HepG2 (cell line): ENCODE results near the gene CYLD. TPM values are rescaled to one million over a fixed set of nuclear protein-coding genes. Genes with fewer than 3 reads are reported as not detected.

Experiments used
- ATAC-seq: fragments of 200-7000 bp; cut with Tn5 transposase; 3 replicates; pipeline ENCODE4 v1.9.1; 2020; ENCODE audit warnings: mild to moderate bottlenecking, moderate library complexity
- BruUV-seq: library from RNA; stranded (reverse); fragments of 400-500 nt; replicated peaks from 2 replicates; lab custom pipeline; 2021; lab: Mats Ljungman, UMichigan
- CTCF ChIA-PET: fragments of 300-600 bp; formaldehyde crosslinking; extraction: SDS; loops from one replicate; lab custom pipeline; 2021; ENCODE audit warnings: low total read pairs, inconsistent platforms, low intra/inter-chr PET ratio; lab: Yijun Ruan, JAX
- POLR2A ChIA-PET: fragments of 350-600 bp; sonication (Branson Sonifier 250); formaldehyde crosslinking; loops from one replicate; lab custom pipeline; 2020; ENCODE audit warnings: antibody characterized with exemption, inconsistent platforms; lab: Yijun Ruan, JAX
- DNase-seq: peaks from one replicate; pipeline ENCODE4 v3.0.0-alpha.2; 2015; ENCODE audit warnings: low spot score
- FAIRE-seq: peaks from 3 replicates; lab custom pipeline; 2011; peaks lifted over from hg19 to GRCh38; lab: Jason Lieb, UNC
- H2AFZ ChIP-seq: one replicate; pipeline ENCODE4 v1.6.1; 2011; ENCODE audit warnings: low read length, inconsistent platforms
- H3K27ac ChIP-seq: fragments of 300-600 bp; 3 replicates; pipeline ENCODE4 v1.8.0; 2011; ENCODE audit warnings: mixed run types, mild to moderate bottlenecking, mixed read lengths, low read length, inconsistent platforms; ENCODE audit not compliant: insufficient read depth; ENCODE audit errors: extremely low read length
- H3K27me3 ChIP-seq, 2 experiments: fragments of 200-600 bp in 1 of 2; 2 replicates in 1 of 2; 3 replicates in 1 of 2; pipeline versions ENCODE4 v1.6.0 to v1.8.0; 2011; ENCODE audit warnings: low read length in 2 of 2, mild to moderate bottlenecking in 2 of 2, moderate library complexity in 2 of 2, inconsistent platforms in 1 of 2; ENCODE audit not compliant: insufficient read depth in 2 of 2, control insufficient read depth in 1 of 2
- H3K36me3 ChIP-seq, 2 experiments: fragments of 200-600 bp in 1 of 2; replicated peaks in 1 of 2; 2 replicates in 1 of 2; 3 replicates in 1 of 2; pipeline versions ENCODE4 v1.5.1 to v1.8.0; 2011; ENCODE audit warnings: low read length in 2 of 2, inconsistent platforms in 1 of 2; ENCODE audit not compliant: insufficient read depth in 2 of 2, control insufficient read depth in 1 of 2
- H3K4me1 ChIP-seq: 2 replicates; pipeline ENCODE4 v1.5.1; 2012; ENCODE audit warnings: low read length, inconsistent platforms; ENCODE audit not compliant: insufficient read depth
- H3K4me2 ChIP-seq: 2 replicates; pipeline ENCODE4 v1.6.0; 2011; ENCODE audit warnings: low read depth, low read length, inconsistent platforms
- H3K4me3 ChIP-seq, 3 experiments: fragments of 200-600 bp in 1 of 3; sonication (generic), shearing (Covaris generic) in 1 of 3; replicated peaks in 1 of 3; 2 replicates each; pipeline ENCODE4 v1.5.1; 2011 to 2016; ENCODE audit warnings: low read length in 3 of 3, inconsistent platforms in 2 of 3, low read depth in 2 of 3, mild to moderate bottlenecking in 2 of 3, control low read depth in 1 of 3, mixed read lengths in 1 of 3; ENCODE audit not compliant: insufficient read depth in 1 of 3
- H3K79me2 ChIP-seq: one replicate; pipeline ENCODE4 v1.6.1; 2011; ENCODE audit warnings: low read length, inconsistent platforms; ENCODE audit not compliant: insufficient read depth
- H3K9ac ChIP-seq: 2 replicates; pipeline ENCODE4 v1.6.0; 2011; ENCODE audit warnings: mild to moderate bottlenecking, low read depth, low read length, inconsistent platforms; ENCODE audit not compliant: insufficient read depth
- H3K9me3 ChIP-seq: 2 replicates; pipeline ENCODE4 v1.5.1; 2012; ENCODE audit warnings: mild to moderate bottlenecking, low read length
- H4K20me1 ChIP-seq: 2 replicates; pipeline ENCODE4 v1.6.0; 2011; ENCODE audit warnings: inconsistent platforms, mild to moderate bottlenecking, low read length, moderate library complexity; ENCODE audit not compliant: insufficient read depth
- ARNTL ChIP-seq: sonication (generic); formaldehyde crosslinking; IDR thresholded peaks from 2 replicates; pipeline ENCODE4 v1.4.0; 2020; ENCODE audit warnings: mild to moderate bottlenecking, missing genetic modification reagents
- ETS1 ChIP-seq: sonication (generic); formaldehyde crosslinking; IDR thresholded peaks from 2 replicates; pipeline ENCODE4 v1.4.0; 2020; ENCODE audit warnings: missing genetic modification reagents
- FOXK2 ChIP-seq: fragments of 450-650 bp; IDR thresholded peaks from 2 replicates; pipeline ENCODE4 v1.6.1; 2016
- HMGXB4 ChIP-seq, 2 experiments: sonication (generic) in 1 of 2; formaldehyde crosslinking in 1 of 2; IDR thresholded peaks; 2 replicates each; pipeline versions ENCODE4 v1.4.0 to v1.6.1; 2018 to 2020; ENCODE audit warnings: missing genetic modification reagents in 2 of 2, borderline replicate concordance in 1 of 2, low read depth in 1 of 2, mild to moderate bottlenecking in 1 of 2, missing biosample characterization in 1 of 2
- LCORL ChIP-seq, 2 experiments: fragments of 450-650 bp in 1 of 2; sonication (generic) in 1 of 2; formaldehyde crosslinking in 1 of 2; IDR thresholded peaks; 2 replicates each; pipeline versions ENCODE4 v1.5.0 to v1.6.1; 2017 to 2020; ENCODE audit warnings: antibody characterized with exemption in 1 of 2, missing genetic modification reagents in 1 of 2
- MTF1 ChIP-seq: sonication (generic); formaldehyde crosslinking; IDR thresholded peaks from 2 replicates; pipeline ENCODE4 v1.5.0; 2020; ENCODE audit warnings: missing genetic modification reagents
- SOX5 ChIP-seq: IDR thresholded peaks from 2 replicates; pipeline ENCODE4 v1.6.1; 2016; ENCODE audit warnings: borderline replicate concordance
- SP140L ChIP-seq: sonication (generic); formaldehyde crosslinking; IDR thresholded peaks from 2 replicates; pipeline ENCODE4 v1.4.0; 2020; ENCODE audit warnings: missing genetic modification reagents, borderline replicate concordance
- TCF7L2 ChIP-seq: IDR thresholded peaks from 2 replicates; pipeline ENCODE4 v1.6.1; 2011; ENCODE audit warnings: mild to moderate bottlenecking, low read depth, low read length, moderate library complexity
- TP53 ChIP-seq: sonication (generic); formaldehyde crosslinking; conservative IDR thresholded peaks from 2 replicates; pipeline ENCODE4 v1.4.0; 2020; ENCODE audit warnings: missing genetic modification reagents
- U2AF2 ChIP-seq: fragments of 200-400 bp; formaldehyde crosslinking; IDR thresholded peaks from 2 replicates; pipeline ENCODE4 v1.6.1; 2017; ENCODE audit warnings: low read depth, mild to moderate bottlenecking, low read length
- ZBTB25 ChIP-seq: IDR thresholded peaks from 2 replicates; pipeline ENCODE4 v1.6.1; 2018; ENCODE audit warnings: missing genetic modification reagents
- ZFP36L2 ChIP-seq: sonication (generic); formaldehyde crosslinking; IDR thresholded peaks from 2 replicates; pipeline ENCODE4 v1.4.0; 2020; ENCODE audit warnings: missing genetic modification reagents
- ZNF878 ChIP-seq: sonication (generic); formaldehyde crosslinking; IDR thresholded peaks from 2 replicates; pipeline ENCODE4 v1.8.1; 2023; ENCODE audit warnings: mild to moderate bottlenecking, missing genetic modification reagents, moderate library complexity
- WGBS: methylation state at CpG from one replicate; pipeline ENCODE4 v1.1.6; 2017; ENCODE audit warnings: low lambda C conversion rate; 5-methylcytosine and 5-hydroxymethylcytosine counted together
- in situ Hi-C: cut with HindIII; loops from 2 replicates; pipeline ENCODE4 v1.10.0; 2017; ENCODE audit warnings: low pct_unique_long_range_greater_than_20kb; ENCODE audit not compliant: extremely low pct_ligation_motif_present
- intact Hi-C: fragments of 100-400 bp; cut with micrococcal nuclease; formaldehyde crosslinking; loops from one replicate; pipeline ENCODE4 v1.10.0; 2022; ENCODE audit not compliant: unreplicated experiment
- polyA plus RNA-seq, 8 experiments: library from polyadenylated mRNA; depleted of rRNA in 3 of 8; stranded (reverse) in 7 of 8; unstranded in 1 of 8; fragments of >200 nt; fragmentation: Illumina TruSeq in 4 of 8; extraction: Trizol in 4 of 8; gene quantifications; 2 replicates each; pipeline versions ENCODE4 v1.2.1 to v1.2.3, GENCODE V29; 2011 to 2016; ENCODE audit warnings: low read depth in 4 of 8, missing spikeins in 1 of 8, mixed read lengths in 1 of 8; ENCODE audit not compliant: insufficient read depth in 1 of 8
- total RNA-seq, 5 experiments: library from RNA; depleted of rRNA; stranded (reverse); fragments of >200 nt; fragmentation: Illumina TruSeq; extraction: Trizol; gene quantifications; 2 replicates each; pipeline ENCODE4 v1.2.3, GENCODE V29; 2016; ENCODE audit warnings: low read depth in 1 of 5
- TF ChIP-seq, protein P1 (sequence below): sonication (generic); formaldehyde crosslinking; IDR thresholded peaks from 2 replicates; pipeline ENCODE4 v1.4.0; 2020; ENCODE audit warnings: missing genetic modification reagents, mild to moderate bottlenecking, borderline replicate concordance

Gene CYLD
- total and polyA plus RNA-seq, 2 of the 13 experiments (the other 11 are each of a cell fraction or from before 2014, with no cell fraction given) = 6.1 to 11.4 TPM

GRCh38 chr16:50705436-50706110 is 36.3 kb upstream of the CYLD start:
- FAIRE-seq = no peak
- CTCF ChIA-PET = no interaction called here
- H3K4me3 ChIP-seq = no peak overlapping the region

More at GRCh38 chr16:50705436-50706110, 36.3 kb upstream of the CYLD start:
- in situ Hi-C loops (no loop called here), intact Hi-C loops (no loop called here)
- DNase-seq = no peak
- H3K79me2 ChIP-seq = no peaks in the 10 kb centered on the region
- 10% methylated on average over 5 of the region's 5 CpGs for whole genome bisulfite sequencing
- no peak for TF ChIP-seq TCF7L2
- no peak for TF ChIP-seq SOX5 (CRISPR knock-in tag)
- TF ChIP-seq ZFP36L2 (CRISPR knock-in tag) = no peak
- no peak for TF ChIP-seq SP140L (CRISPR knock-in tag)
- no peak for TF ChIP-seq LCORL (IDR thresholded peaks at IDR 0.05)
- TF ChIP-seq LCORL (CRISPR knock-in tag; IDR thresholded peaks at IDR 0.05) = no peak
- TF ChIP-seq ZBTB25 (CRISPR knock-in tag) = no peak
- TF ChIP-seq U2AF2 = no peak
- TF ChIP-seq ZNF878 (CRISPR knock-in tag) = no peak
- no peak for TF ChIP-seq FOXK2
- no peak for TF ChIP-seq TP53 (CRISPR knock-in tag)
- TF ChIP-seq HMGXB4 (CRISPR knock-in tag; IDR thresholded peaks at IDR 0.05; ENCODE audit: borderline replicate concordance in 1 of 2, low read depth in 1 of 2) = no peak
- TF ChIP-seq MTF1 (CRISPR knock-in tag) = no peak
- no peak for TF ChIP-seq ETS1
- TF ChIP-seq ARNTL (CRISPR knock-in tag) = no peak
- TF ChIP-seq, protein P1, sequence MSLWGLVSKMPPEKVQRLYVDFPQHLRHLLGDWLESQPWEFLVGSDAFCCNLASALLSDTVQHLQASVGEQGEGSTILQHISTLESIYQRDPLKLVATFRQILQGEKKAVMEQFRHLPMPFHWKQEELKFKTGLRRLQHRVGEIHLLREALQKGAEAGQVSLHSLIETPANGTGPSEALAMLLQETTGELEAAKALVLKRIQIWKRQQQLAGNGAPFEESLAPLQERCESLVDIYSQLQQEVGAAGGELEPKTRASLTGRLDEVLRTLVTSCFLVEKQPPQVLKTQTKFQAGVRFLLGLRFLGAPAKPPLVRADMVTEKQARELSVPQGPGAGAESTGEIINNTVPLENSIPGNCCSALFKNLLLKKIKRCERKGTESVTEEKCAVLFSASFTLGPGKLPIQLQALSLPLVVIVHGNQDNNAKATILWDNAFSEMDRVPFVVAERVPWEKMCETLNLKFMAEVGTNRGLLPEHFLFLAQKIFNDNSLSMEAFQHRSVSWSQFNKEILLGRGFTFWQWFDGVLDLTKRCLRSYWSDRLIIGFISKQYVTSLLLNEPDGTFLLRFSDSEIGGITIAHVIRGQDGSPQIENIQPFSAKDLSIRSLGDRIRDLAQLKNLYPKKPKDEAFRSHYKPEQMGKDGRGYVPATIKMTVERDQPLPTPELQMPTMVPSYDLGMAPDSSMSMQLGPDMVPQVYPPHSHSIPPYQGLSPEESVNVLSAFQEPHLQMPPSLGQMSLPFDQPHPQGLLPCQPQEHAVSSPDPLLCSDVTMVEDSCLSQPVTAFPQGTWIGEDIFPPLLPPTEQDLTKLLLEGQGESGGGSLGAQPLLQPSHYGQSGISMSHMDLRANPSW (CRISPR knock-in tag) = no peak
- POLR2A ChIA-PET = no interaction called here
- no peaks in the 10 kb centered on the region for H3K4me1 ChIP-seq
- H3K4me2 ChIP-seq = no peak overlapping the region
- H3K36me3 ChIP-seq = no peaks in the 10 kb centered on the region
- BruUV-seq = no TSS peak
- no peak overlapping the region for H2AFZ ChIP-seq
- no peaks in the 10 kb centered on the region for H4K20me1 ChIP-seq
- peaks cover 0 to 16% of the 10 kb centered on the region in 2 experiments; a peak in 2 of 5 replicates for H3K27me3 ChIP-seq
- no peak overlapping the region for H3K27ac ChIP-seq
- H3K9me3 ChIP-seq = peaks cover 25% of the 10 kb centered on the region
- ATAC-seq = no peak
- H3K9ac ChIP-seq = no peak overlapping the region
